Adrenal gland (tissue), 5 donors: ENCODE results near the gene ANKK1.

ENCODE experiments used
- POLR2A ChIP-seq, 2 donors: fragments of 450-650 bp; IDR thresholded peaks; one replicate each; pipeline ENCODE4 v1.6.1; 2017; ENCODE audit warnings: antibody characterized with exemption in 2 of 2, mild to moderate bottlenecking in 2 of 2, moderate library complexity in 1 of 2
- TF ChIP-seq, protein P1 (sequence below), 6 experiments: fragments of 450-650 bp in 4 of 6; fragments of 200-600 bp in 2 of 6; sonication (generic) in 1 of 6; IDR thresholded peaks; 1 replicate in 5 of 6; 2 replicates in 1 of 6; pipeline versions ENCODE4 v1.5.1 to v1.8.0; 2016 to 2021; ENCODE audit warnings: antibody characterized with exemption in 6 of 6, mild to moderate bottlenecking in 2 of 6, moderate library complexity in 1 of 6
- donor health status: DM: no; HTN: no; CAD: no.

DNA sequence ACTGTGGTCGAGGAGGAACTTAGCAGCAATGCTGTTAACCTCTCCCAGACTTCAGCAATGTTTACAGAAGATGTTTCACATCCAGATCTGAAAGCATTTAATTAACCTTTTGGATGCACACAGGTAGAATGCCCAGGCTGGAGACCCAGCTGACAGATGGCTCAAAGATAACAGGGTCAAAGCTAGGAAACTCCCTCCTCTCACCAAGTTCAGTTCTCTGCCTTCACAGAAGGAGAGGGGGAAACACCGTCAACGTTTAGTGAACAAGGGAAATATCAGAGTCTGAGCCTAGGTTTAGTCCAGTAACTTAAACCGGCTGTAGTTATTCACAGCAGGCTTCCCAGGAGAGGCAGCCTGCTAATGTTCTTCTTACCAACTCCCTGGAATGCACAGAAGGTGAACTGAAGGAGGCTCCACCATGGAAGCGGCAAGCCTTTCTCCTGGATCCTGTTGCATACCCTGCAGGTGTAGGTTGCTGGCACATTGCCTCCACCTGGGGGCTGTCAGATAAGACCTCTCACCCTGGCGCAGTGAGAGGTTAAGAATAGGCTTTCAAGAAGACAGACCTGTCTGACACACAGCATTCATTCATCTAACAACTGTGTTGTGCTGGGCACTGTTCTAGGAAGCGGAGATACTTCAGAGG, 23.5 kb upstream of the ANKK1 start:
- TF ChIP-seq, protein P1, sequence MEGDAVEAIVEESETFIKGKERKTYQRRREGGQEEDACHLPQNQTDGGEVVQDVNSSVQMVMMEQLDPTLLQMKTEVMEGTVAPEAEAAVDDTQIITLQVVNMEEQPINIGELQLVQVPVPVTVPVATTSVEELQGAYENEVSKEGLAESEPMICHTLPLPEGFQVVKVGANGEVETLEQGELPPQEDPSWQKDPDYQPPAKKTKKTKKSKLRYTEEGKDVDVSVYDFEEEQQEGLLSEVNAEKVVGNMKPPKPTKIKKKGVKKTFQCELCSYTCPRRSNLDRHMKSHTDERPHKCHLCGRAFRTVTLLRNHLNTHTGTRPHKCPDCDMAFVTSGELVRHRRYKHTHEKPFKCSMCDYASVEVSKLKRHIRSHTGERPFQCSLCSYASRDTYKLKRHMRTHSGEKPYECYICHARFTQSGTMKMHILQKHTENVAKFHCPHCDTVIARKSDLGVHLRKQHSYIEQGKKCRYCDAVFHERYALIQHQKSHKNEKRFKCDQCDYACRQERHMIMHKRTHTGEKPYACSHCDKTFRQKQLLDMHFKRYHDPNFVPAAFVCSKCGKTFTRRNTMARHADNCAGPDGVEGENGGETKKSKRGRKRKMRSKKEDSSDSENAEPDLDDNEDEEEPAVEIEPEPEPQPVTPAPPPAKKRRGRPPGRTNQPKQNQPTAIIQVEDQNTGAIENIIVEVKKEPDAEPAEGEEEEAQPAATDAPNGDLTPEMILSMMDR (IDR thresholded peaks at IDR 0.05), result no peak
- no peak for TF ChIP-seq POLR2A (IDR thresholded peaks at IDR 0.05)
